Right forelimb (tissue), 1 donor: ENCODE measurements around the gene IGSF9B.

ENCODE experiments used
- DNase-seq: peaks from one replicate; pipeline ENCODE4 v3.0.0-alpha.2; 2018

Gene IGSF9B

DNA sequence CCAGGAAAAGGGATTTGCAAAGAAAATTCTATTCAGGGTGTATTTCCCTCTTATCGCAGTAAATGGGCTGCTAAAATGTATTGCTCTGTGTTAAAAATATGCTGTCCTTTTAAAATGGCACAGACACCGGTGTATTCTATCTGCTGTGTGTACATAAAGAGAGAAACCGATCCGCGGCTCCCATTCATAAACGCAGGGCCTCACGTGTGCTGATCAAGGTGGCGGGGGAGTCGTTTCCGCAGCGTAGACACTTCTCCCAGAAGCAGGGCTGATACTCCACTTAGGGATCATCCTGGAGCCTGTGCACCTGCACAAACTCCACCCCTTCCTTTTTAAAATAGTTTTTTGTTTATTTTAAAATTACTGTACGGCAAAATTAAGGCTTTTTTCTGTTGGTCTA, 26.1 kb upstream of the IGSF9B start:
- DNase-seq, result no peak

DNA sequence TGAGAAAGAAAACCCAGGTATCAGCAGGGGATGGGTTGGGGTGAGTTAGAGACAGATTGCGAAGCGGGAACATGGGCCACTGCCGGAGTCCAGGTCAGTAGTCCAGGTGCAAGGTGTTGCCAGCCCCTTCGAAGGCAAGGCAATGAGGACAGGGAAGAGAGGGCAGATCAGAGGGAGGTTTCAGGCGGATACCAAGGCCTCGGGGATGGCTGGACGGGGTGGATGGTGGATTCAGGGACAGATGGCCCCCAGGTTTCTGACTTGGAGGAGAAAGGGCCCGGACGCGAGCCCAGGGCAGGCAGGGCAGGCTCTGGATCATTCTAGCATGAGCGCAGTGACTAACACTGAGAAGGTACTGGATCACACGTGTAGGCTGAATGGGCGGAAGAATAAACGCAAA, 25.4 kb upstream of the IGSF9B start:
- DNase-seq, result no peak

DNA sequence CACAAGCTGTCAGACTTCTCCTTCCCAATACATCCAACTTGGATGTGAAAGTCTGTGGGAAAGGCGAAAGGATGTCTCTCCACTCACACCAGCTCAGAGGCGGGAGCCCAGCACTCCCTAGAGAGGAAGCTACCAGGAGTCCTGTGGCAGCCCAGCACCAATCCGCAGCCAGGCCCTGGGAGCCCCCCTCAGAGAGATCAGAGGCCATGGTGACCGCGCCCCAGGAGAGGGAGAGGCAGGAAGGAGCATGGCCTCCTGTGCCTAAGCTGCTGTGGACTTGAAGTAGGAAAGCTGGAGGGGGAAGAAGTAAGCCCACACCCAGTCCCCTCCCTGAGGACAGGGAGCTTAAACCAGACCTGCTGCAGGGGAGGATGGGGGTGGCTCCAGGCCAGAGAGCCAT, 24.4 kb upstream of the IGSF9B start:
- no peak for DNase-seq

DNA sequence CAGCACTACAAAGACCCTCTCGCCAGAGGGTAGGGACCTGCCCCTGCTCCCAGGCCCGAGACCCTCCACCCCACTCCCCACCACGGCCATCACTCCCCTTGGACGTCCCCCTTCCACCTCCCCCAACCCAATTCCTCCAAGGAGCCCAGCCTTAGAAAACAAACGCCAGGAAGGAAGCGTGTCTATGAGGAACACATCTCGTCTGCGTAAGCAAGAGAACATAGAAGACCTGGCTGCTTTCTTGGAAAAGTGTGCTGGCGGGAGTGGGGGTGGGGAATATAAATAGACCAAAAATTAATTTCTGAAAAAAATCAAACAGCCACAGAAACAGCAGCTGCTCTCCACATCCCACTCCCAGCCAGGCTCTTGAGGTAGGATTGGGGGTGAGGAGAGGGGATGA, 23.9 kb upstream of the IGSF9B start:
- no peak for DNase-seq

DNA sequence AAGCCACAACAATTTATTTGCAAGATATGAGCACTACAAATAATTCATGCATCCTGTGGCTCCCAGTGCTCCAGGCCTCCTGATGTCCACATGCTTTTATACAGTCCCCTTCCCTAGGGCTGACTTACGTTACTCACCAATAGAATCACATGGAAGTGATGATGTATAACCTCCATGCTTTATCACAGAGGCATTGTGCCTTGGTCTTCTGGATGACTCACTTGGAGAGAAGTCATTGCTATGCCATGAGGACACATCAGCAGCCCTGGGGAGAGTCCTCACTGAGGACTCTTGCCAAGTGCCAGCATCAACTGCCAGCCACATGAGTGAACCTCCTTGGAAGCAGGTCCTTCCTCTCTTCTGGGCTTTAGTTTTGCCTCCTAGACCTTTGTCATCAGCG, 22.0 kb upstream of the IGSF9B start:
- no peak for DNase-seq

DNA sequence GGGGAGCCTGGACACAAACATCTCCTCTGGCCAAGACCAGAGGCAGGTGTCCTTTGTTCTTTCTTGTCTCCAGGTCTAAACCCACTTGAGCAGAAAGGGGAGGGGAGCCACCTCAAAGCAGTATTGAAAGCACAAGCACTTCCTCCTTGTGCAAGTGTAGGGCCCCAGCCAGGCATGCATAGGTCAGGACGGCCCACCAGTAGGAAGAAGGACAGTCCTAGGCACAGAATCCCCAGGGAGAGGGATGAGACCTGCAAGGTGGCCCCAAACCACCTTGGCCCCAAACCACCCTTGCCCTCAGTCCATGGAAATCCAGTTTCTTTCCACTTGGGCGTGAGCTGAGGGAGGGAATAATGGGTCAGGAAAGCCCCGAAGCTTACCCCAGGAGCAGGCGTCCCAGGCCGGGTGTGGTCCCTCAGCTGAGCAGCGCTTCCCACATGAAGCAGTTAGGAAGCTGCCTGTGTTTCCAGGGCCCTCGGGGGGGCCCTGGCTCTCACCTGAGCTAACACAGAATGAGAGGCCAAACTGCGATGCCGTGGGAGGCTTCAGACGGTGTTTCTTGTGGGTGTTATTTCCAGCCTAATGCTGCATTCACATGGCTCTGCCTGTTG, 20.4 kb upstream of the IGSF9B start:
- DNase-seq, result no peak

DNA sequence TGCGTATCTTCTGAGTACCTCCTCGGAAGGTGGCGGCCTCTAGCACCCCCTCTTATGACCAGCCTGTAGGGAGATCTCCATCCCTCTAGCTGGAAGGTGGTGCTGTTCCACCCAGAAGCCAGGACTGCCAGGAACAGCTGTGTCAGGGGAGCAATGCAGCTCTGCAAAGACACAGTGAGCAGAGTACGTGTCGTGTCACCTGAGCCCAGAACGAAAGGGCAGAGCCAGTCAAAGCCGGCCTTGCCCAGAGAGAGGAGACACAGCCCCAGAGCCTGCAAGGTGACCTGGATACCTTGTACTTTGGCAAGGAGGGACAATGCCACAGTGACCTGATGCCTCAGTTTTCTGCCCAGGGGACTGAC, 18.7 kb upstream of the IGSF9B start:
- no peak for DNase-seq

DNA sequence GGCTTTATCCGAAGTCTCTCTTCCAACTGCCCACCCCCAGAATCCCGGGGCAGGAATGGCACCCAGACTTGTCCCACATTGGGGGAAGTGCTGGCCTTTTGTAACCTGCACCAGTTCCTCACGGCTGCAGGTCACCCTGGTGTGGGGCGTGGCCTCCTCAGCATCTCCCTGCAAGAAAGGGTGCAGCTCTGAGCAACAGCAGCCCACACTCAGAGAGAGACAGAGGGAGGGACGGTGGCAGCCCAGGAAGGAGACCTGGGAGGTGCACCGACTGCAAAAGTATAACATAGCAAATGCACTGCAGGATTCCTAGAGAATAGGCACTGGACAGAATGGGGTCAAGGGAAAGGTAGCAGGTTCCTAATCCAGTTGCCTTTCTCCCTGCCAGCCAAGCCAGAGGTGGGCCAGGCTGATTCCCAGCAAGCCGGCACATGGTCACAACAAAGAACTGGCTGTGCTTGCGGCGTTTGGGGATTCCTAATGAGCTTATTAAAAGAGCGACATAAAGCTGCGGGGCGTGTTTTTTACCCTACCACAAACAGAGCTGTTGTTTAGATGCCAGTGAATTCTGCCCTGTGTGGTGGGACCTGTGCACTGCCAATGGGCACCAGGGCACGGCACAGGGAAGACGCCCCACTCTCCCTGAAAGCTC, 18.2 kb upstream of the IGSF9B start:
- no peak for DNase-seq

DNA sequence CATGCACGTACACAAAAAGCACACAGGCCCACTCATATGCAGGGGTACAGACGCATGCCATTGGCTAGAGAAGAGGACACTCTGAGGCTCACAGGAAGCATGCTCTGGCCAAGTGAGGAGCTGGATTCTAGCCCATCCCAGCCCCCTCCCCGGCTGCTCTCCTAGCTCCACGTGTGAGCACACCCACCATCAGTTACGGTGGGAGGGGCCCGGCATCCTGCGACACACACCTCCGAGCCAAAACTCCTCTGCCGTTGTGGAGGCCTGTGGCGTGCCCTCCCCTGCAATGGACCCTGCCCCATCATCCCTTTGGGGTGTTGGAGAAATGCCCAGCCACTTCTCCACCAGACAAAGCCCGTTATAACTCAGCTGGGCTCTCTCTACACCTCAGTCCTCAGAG, 15.1 kb upstream of the IGSF9B start:
- no peak for DNase-seq

DNA sequence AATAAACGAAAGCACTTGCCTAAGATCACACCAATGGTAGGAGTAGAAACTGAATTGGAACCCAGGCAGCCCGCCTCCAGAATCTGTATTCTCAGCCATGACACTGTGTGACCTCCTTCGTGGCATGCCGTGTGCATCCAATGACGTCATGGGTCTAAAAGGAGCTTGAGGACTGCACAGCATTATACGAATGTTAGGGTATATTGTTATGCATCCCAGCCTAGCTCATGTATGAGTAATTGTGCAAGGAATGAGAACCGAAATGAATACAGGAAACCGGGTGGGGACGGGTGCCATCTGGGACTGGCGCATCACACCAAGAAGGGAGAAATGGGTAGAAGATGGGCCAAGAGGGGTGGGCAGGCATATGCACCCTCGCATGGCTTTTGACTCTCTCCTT, 12.3 kb upstream of the IGSF9B start:
- DNase-seq, result no peak

DNA sequence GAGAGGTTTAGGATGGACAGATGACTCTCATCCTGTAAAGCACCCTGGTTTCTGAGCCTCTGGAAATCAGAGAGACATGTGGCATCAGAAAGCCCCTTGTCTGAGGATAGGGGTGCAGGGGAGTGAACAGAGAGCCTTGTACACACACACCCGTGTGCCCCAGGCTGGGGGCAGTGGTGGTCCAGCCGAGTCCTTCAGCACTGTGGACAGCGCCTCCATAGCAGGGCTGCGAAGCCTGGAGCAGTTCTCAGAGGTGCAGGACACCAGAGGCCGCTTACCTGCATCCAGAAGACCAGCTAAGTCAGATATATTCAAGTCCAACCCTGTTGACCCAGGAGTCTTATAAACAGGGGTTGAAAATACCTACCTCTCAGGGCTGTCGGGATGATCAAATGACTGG, 11.5 kb upstream of the IGSF9B start:
- DNase-seq, result no peak

DNA sequence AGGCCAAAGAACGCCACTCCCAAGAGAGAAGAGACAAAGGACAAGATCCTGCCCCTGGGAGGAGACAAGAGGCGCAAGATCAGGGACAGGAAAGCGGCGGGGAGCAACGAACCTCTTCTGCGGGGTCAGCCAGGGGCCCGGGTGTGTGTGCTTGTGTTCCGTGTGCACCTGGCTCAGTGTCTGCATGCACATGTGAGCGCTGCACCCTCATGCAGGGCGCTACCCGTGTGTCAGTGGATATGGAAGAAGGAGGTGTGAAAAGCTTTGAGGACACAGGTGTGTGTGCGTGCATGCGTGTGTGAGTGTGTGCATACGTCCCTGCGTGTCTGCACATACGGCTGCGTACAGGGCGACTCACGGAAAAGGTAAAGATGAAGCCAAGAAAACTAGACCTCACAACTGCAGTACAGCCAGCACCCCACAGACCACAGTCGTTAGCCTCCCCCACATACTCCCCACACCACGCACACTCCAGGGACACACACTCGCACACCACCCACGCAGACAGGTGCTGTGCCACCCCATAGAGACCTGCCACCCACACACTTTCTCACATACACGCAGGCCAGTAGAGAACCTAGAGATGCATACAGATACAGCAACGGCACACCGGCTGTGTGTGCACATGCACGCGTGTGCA, 11.0 kb upstream of the IGSF9B start:
- DNase-seq, result no peak

DNA sequence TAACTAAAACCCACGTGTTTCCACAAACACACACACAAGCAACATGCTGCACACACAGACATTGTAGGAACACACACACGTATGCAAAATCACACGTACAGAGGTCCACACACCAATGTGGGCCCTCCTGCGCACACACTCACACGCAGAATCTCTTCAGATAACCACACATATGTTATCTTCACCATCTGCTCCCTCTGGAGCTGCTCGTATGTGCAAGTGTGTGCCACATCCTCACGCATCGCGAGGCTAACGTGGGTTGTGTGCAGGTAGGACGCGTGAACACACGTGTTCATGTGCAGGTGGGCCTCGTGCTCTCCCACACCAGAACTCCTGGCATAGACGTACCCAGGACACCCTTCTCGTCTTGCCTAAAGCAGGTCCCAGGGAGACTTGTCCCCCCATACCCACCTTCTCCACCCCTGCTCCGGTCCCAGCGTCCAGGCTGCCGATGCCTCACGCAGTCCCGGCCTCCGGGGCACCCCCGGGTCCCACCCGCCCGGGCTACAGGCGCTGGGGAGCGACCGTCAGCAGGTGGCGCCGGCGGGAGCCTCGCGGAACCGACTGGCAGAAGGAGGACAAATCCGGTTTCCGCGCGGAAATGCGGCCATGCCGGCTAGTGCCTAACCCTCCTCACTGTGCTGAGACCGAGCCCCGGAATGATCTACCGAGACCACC, 10.3 kb upstream of the IGSF9B start:
- no peak for DNase-seq

DNA sequence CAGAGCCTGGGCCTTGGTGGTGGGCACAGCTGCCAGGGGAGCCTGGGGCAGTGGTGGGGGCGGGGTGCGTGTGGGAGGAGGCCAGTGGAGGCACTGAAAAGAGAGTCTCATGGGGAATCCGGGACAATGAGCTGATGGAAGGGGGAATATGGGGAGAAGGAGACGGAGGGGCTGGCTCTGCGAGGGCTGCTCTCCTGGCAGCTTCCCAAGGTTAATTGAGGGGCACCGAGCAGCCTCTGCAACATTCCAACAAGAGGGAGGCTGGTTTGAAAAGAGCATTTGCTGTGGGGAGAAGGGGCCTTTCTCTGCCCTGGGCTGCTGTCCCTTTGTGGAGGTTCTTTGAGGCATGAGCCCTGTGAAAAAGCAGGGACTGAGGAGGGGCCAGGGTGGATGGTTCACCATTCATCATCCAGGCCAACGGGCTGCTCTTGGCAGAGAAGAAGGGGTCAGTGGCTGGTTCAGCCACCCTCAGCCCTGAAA, 9.4 kb upstream of the IGSF9B start:
- no peak for DNase-seq

DNA sequence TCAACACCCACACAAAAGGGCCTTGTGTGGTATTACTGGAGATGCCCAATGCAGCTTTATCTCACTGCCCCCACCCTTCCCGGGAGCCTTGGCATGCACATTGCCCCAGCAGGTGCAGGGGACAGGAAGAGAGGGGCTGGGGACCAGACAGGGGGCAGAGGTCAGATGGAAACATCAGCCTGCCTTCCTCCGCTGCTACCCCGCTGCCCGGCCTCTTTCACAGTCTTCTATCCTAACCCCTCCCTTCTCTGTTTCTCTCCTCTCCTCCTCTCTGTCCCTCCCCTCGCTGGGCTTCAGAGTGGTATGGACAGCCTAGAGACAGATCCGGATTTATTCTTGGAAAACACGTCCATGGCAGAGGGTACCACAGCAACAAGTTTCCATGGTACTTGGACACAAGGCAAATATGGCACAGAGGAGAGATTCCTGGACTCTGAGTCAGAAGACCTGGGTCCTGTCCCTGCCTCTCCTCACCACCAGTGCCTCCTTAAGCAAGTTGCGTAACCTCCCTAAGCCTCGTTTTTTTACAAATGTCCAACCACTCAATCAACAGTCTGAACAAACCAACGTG, 8.3 kb upstream of the IGSF9B start:
- DNase-seq, result no peak

DNA sequence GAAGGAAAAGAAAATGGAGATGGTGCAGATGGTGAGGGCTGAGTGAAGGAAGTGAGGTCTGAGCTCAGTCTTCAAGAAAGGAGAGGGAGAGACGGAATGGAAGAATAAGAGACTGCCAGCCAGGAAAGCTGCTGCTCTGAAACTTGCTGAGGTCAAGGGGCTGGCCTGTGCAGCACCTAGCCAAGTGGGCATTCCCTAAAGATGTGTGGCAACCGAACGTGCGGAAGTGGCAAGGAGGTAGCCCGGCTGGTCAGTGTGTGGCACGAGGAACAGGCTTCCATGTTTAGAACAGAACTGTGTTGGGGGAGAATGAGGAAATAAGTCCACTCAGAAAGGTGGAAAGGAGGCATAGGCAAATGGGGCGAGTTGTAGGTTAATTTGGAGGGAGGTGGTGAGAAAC, 7.6 kb upstream of the IGSF9B start:
- DNase-seq, result no peak

DNA sequence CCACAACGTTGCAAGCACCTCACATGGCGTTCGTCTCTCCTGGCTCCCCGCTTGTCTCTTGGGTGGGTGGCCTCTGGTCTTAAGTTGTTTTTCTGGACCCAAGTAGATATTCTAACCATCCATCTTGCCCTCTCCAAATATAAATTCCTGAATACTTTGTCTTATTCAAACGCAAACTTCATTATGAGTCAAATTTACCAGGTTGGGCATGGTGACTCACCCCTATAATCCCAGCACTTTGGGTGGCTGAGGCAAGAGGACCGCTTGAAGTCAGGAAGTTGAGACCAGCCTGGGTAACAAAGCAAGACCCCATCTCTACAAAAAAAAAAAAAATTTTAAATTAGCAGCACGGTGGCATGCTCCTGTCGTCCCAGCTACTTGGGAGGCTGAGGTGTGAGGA, 5.1 kb upstream of the IGSF9B start:
- DNase-seq, result no peak

DNA sequence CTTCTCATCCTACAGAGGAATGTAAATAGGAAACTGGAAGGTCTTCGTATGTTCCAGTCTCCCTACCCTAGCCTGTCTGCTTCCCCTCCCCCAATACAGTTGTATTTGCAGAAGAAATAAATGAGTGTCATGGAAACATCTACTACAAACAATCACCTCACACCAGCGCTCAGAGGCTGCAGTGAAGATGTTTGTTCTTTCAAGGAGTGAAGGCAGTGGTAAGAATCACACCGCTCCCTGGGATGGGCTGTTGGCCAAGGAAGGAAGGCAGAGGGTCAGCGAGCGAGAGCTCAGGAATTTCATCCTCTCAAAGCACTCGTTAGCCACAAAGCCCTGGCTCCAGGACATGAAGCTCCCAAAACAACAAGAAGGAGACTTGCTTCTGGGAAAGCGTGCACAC, 1.1 kb upstream of the IGSF9B start:
- DNase-seq, result no peak

DNA sequence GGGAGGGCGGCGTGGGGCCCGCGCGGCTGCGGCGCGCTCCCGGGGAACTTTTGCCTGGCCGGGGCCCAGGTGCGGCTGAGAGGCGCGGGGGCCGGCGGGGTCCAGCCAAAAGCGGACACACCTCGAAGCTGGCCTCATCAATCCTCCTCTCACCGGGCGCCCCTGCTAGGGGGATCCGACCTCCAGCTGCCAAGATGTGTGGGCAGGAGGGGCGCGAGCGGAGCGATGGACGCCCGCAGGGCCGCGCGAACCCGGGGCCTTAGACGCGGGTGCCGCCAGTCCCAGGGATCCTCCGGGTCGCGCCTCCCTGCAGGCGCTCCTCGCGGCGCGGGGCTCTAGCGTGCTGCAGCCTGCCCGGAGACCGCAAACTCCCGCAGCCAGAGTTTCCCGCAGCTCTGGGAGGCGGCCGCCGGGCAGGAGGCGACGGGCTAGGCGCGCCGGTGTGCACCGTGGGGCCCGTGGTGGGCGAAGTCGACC, 785 bp downstream of the IGSF9B start:
- DNase-seq, result no peak

DNA sequence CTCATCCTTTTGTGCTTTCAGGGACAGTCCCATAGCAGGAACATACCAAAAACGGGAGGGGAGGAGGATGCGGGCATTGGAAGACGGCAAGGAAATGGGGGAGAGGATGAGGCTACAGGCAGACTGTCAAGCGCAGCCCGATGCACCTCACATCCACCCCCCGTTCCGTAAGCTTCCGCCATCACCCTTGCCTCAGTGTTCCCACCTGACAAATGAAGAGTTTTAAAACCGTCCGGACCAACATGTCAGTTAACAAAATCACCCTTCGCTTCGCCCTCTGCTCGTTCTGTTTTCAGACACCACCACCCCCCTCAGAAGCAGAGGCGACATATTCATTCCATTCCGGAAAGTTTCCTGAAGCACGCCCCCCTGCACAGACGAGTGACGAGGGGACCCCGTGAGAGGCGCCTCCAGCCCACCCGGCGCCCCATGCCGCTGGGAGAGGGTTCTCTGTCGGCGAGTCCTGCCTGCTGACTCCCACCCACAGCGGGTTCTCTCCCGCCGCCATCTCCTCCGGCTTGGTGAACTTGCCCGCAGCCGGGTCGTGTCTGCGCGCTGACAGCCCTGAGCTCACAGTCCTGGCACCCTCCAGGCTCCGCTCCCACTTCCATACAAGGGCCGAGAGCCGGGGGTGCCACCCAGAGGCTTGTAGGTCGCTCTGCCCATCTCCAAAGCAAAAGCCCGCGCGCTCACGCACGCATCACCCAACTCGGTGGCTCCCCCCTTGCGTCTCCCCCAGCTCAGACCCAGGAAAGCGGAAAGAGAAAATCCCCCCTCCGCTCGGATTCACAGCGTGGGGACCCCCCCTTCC, 1.5 kb downstream of the IGSF9B start:
- no peak for DNase-seq

DNA sequence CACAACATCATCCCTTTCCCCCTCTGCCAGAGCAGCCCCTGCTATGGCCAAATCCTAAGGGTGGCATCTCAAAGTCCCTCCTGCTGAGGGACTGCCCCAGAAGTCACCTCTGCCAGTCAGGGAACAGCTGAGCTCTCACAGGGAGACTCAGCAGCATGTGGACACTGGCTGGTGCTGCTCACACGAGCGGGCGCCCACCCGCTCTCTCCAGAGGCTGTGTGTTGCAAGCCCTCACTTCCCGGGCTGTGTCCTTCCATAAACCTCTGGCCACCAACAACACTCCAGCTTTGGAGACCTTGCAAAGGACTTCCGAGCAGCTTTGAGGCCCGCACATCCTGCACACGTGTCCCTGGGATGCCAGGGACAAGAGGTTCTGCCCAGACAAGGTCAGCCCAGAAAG, 2.8 kb downstream of the IGSF9B start:
- DNase-seq, result no peak

DNA sequence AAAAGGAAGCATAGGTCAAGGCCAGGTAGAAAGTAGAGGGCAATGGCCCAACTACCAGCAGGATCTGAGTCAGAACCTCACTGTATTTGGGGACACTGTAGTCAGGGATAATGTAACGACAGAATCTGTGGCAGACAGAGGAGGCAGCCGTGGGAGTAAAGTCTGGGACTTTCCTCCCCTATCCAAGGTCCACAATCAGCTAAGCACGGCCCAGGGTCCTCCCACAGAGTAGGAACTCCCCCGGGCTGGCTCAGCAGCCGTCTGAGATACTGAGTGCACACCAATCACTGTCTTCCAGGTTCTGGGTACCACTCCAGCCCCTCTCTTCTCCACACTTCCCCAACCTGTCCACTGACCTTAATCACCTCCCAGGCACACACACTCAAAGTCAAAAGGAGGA, 3.2 kb downstream of the IGSF9B start:
- no peak for DNase-seq
